Neural cell (in vitro differentiated cells): ENCODE measurements around the gene PEF1.

Experiments used
- CTCF ChIP-seq: fragments of 450-650 bp; IDR thresholded peaks from 2 replicates; pipeline ENCODE4 v1.5.1; 2014; ENCODE audit warnings: antibody characterized with exemption, mild to moderate bottlenecking, moderate library complexity; ENCODE audit not compliant: poor library complexity, severe bottlenecking
- EP300 ChIP-seq: fragments of 450-650 bp; conservative IDR thresholded peaks from 2 replicates; pipeline ENCODE4 v1.6.1; 2014; ENCODE audit warnings: antibody characterized with exemption, mild to moderate bottlenecking, moderate library complexity; ENCODE audit not compliant: poor library complexity, severe bottlenecking
- EZH2 ChIP-seq: fragments of 200-600, 300-800 bp; shearing (Covaris generic), sonication (generic); IDR thresholded peaks from 2 replicates; pipeline ENCODE4 v1.6.1; 2014; ENCODE audit warnings: antibody characterized with exemption, low read length, borderline replicate concordance, mild to moderate bottlenecking; ENCODE audit not compliant: insufficient read depth, poor library complexity, severe bottlenecking
- MXI1 ChIP-seq: fragments of 450-650 bp; conservative IDR thresholded peaks from 2 replicates; pipeline ENCODE4 v1.6.1; 2014; ENCODE audit warnings: antibody characterized with exemption, mild to moderate bottlenecking; ENCODE audit not compliant: poor library complexity, severe bottlenecking
- POLR2AphosphoS5 ChIP-seq: IDR thresholded peaks from 2 replicates; pipeline ENCODE4 v1.6.1; 2012
- REST ChIP-seq: IDR thresholded peaks from 2 replicates; pipeline ENCODE4 v1.6.1; 2012; ENCODE audit warnings: borderline replicate concordance
- SMC3 ChIP-seq: fragments of 450-650 bp; conservative IDR thresholded peaks from 2 replicates; pipeline ENCODE4 v1.6.1; 2014; ENCODE audit warnings: antibody characterized with exemption, mild to moderate bottlenecking, moderate library complexity; ENCODE audit not compliant: poor library complexity

GRCh38 chr1:31621498-31621820 lies 23.2 kb downstream of the PEF1 start:
- TF ChIP-seq CTCF (no peak), POLR2AphosphoS5 (no peak), REST (no peak), EZH2 (no peak), EP300 (no peak), MXI1 (no peak), SMC3 (no peak)
